Cardiac muscle cell (in vitro differentiated cells and primary cell): ENCODE results near the gene SASH1. TPM values are rescaled to one million over a fixed set of nuclear protein-coding genes. Genes with fewer than 3 reads are reported as not detected.
A peak's percentile ranks its signal among the peaks of the same experiment; 100 is the strongest.

Experiments
- DNase-seq, 2 donors: peaks; one replicate each; pipeline versions ENCODE4 v3.0.0 to v3.0.0-alpha.2; 2010 to 2017; ENCODE audit warnings: low read depth in 1 of 2, low spot score in 1 of 2
- H3K27ac ChIP-seq: fragments of 200-600 bp; sonication (generic); 2 replicates; pipeline ENCODE4 v1.5.1; 2016
- H3K27me3 ChIP-seq: fragments of 200-600 bp; sonication (generic); 2 replicates; pipeline ENCODE4 v1.6.0; 2016; ENCODE audit warnings: control low read depth
- H3K36me3 ChIP-seq: fragments of 200-600 bp; sonication (generic); 2 replicates; pipeline ENCODE4 v1.5.1; 2016; ENCODE audit warnings: control low read depth
- H3K4me1 ChIP-seq: fragments of 200-600 bp; sonication (generic); 2 replicates; pipeline ENCODE4 v1.8.1; 2017; ENCODE audit warnings: low read depth, mild to moderate bottlenecking, mixed run types
- H3K4me3 ChIP-seq: fragments of 200-600 bp; sonication (generic); 2 replicates; pipeline ENCODE4 v1.5.1; 2016; ENCODE audit warnings: mild to moderate bottlenecking
- H3K9me3 ChIP-seq: fragments of 200-600 bp; sonication (generic); 2 replicates; pipeline ENCODE4 v1.5.1; 2017; ENCODE audit warnings: low read depth, mild to moderate bottlenecking, control low read depth
- polyA plus RNA-seq: library from polyadenylated mRNA; unstranded; fragments of >200 nt; fragmentation: Nextera tagmentation; extraction: Ambion mirVana; gene quantifications from 2 replicates; pipeline ENCODE4 v1.2.1, GENCODE V29; 2016
- total RNA-seq: library from RNA; depleted of rRNA; stranded (reverse); fragments of >200 nt; gene quantifications from 2 replicates; pipeline ENCODE4 v1.2.3, GENCODE V29; 2016
- TF ChIP-seq, protein P1 (sequence below): IDR thresholded peaks from 2 replicates; pipeline ENCODE4 v1.5.1; 2012; ENCODE audit warnings: low read depth, mild to moderate bottlenecking, low read length

The SASH1 gene
- total and polyA plus RNA-seq, 2 experiments from 2014 or later: 7.2 to 17.1 TPM

DNA sequence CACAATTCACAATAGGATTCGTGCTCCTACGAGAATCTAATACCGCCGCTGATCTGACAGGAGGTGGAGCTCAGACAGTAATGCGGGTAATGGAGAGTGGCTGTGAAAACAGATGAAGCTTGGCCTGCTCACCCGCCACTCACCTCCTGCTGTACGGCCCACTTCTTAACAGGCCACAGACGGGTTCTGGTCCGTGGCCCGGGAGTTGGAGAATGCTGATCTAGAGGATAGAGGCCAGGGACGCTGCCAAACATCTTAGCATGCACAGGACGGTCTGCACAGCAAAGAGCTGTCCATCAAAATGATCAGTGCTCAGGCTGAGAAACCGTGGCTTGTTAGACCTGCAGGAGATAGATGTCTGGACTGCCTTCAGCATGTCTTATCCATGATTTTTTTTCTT is 186.4 kb downstream of the SASH1 start:
- H3K4me3 ChIP-seq: no peak overlapping the region
- H3K27me3 ChIP-seq: no peaks in the 10 kb centered on the region
- H3K4me1 ChIP-seq: peaks cover 15% of the 10 kb centered on the region
- TF ChIP-seq, protein P1, sequence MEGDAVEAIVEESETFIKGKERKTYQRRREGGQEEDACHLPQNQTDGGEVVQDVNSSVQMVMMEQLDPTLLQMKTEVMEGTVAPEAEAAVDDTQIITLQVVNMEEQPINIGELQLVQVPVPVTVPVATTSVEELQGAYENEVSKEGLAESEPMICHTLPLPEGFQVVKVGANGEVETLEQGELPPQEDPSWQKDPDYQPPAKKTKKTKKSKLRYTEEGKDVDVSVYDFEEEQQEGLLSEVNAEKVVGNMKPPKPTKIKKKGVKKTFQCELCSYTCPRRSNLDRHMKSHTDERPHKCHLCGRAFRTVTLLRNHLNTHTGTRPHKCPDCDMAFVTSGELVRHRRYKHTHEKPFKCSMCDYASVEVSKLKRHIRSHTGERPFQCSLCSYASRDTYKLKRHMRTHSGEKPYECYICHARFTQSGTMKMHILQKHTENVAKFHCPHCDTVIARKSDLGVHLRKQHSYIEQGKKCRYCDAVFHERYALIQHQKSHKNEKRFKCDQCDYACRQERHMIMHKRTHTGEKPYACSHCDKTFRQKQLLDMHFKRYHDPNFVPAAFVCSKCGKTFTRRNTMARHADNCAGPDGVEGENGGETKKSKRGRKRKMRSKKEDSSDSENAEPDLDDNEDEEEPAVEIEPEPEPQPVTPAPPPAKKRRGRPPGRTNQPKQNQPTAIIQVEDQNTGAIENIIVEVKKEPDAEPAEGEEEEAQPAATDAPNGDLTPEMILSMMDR: no peak
- no peaks in the 10 kb centered on the region for H3K9me3 ChIP-seq
- DNase-seq: no peak
- no peaks in the 10 kb centered on the region for H3K36me3 ChIP-seq
- no peak overlapping the region for H3K27ac ChIP-seq

GRCh38 chr6:148530394-148530953 is 187.8 kb downstream of the SASH1 start:
- TF ChIP-seq, protein P1: no peak
- Histone ChIP-seq H3K36me3 (no peaks in the 10 kb centered on the region), H3K4me3 (no peak overlapping the region), H3K27ac (no peak overlapping the region), H3K4me1 (peaks cover 20% of the 10 kb centered on the region), H3K9me3 (no peaks in the 10 kb centered on the region), H3K27me3 (no peaks in the 10 kb centered on the region)
- DNase-seq: peak; percentile 37 to 78

- TF ChIP-seq, protein P1: no peak
- Histone ChIP-seq H3K4me3 (no peak overlapping the region), H3K9me3 (no peaks in the 10 kb centered on the region), H3K27me3 (no peaks in the 10 kb centered on the region), H3K36me3 (no peaks in the 10 kb centered on the region), H3K4me1 (peaks cover 20% of the 10 kb centered on the region), H3K27ac (no peak overlapping the region)
- no peak for DNase-seq
These were observed 188.3 kb downstream of the SASH1 start for GRCh38 chr6:148530976-148531375.

DNA sequence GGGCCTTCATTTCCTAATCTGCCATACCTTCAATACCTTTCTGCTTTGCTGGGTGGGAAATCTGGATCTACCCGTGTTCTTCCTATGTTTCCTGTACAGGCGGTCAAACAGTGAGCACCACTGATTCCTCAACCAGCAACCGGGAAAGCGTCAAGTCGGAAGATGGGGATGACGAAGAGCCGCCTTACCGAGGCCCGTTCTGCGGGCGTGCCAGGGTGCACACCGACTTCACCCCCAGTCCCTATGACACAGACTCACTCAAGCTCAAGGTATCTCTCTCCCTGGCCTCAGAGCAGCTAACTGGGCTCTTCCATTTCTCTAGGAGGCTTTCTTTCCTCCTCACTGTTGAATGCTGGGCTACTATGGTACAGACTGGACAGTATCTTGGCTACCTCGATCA is 190.1 kb downstream of the SASH1 start:
- no peaks in the 10 kb centered on the region for H3K9me3 ChIP-seq

GRCh38 chr6:148533309-148534107 is 190.9 kb downstream of the SASH1 start:
- TF ChIP-seq, protein P1: no peak
- peaks cover 20% of the 10 kb centered on the region for H3K4me1 ChIP-seq
- H3K27ac ChIP-seq: no peak overlapping the region
- H3K27me3 ChIP-seq: no peaks in the 10 kb centered on the region
- peaks cover 5% of the 10 kb centered on the region for H3K36me3 ChIP-seq
- DNase-seq: no peak
- no peaks in the 10 kb centered on the region for H3K9me3 ChIP-seq
- H3K4me3 ChIP-seq: no peak overlapping the region

More for the DNA sequence above, 190.1 kb downstream of the SASH1 start:
- Histone ChIP-seq H3K4me3 (no peak overlapping the region), H3K36me3 (peaks cover 5% of the 10 kb centered on the region), H3K4me1 (peaks cover 20% of the 10 kb centered on the region), H3K27me3 (no peaks in the 10 kb centered on the region), H3K27ac (no peak overlapping the region)
- no peak for DNase-seq
- TF ChIP-seq, protein P1: no peak
